GM21737 (cell line): ENCODE data around the gene TTBK2.

Source experiments
- ATAC-seq: cut with Tn5 transposase; IDR thresholded peaks from one replicate; pipeline ENCODE4 v1.9.1; 2021; ENCODE audit warnings: mild to moderate bottlenecking, moderate library complexity; ENCODE audit not compliant: unreplicated experiment

The TTBK2 gene

DNA sequence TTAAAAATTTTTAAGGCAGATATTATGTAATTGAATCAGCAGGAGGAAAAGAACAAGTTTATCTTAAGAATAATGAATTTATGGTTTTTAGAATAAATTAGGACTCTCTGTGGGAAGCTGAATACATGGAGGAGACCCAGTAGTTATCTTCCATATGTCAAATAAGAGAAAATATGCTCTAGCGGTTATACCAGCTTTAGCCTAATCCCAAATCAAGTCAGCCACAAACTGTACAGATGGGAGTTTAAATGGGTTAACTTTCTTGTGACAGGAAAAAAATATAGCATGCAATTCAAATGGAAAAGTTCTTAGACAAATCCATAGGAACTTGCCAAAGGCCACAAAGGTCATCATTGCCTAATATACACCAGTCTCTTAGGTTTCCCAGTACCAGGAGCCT lies 84.3 kb downstream of the TTBK2 start:
- ATAC-seq = no peak

DNA sequence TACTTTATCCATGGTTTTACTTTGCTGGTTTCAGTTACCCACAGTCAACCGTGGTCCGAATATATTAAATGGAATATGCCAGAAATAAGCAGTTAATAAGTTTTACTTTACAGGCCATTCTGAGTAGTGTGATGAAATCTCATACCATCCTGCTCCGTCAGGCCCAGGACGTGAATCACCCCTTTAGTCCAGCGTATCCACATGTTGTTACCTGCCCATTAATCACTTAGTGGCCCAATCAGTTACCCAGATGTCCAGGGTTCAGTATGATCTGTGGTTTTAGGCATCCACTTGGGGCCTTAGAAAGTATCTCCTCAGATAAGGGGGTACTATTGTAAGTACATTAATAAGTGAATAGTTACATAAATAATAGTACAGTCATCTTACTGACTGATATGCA lies 88.0 kb downstream of the TTBK2 start:
- ATAC-seq = no peak

DNA sequence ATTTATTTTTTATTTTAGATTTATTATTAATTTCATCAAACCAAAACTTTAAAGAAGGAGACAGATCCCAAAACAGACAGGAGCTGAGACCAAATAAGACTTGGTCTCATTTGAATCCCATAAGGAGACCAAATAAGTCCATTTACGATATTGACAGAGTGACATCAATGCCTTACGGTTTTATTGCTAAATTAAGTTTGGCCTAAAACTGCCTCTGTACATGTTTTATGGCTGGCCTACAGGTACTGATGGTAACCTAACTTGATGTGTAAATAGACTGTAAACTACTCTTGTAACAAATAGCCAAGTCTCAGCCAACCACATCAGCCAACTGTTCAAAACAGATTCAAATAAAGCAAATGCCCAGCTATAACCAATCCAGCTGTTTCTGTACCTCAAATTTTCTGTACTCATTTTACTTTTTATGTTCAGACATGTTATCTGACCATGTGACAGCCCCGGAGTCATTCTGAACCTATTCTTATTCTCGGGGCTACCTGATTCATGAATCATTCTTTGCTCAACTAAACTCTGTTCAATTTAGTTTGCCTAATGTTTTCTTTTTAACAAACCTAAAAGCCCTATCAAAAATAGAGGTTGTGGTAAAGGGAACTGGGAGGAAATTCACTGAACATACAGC lies 94.2 kb downstream of the TTBK2 start:
- ATAC-seq = no peak

GRCh38 chr15:42825599-42825998 lies 95.0 kb downstream of the TTBK2 start:
- ATAC-seq = no peak

DNA sequence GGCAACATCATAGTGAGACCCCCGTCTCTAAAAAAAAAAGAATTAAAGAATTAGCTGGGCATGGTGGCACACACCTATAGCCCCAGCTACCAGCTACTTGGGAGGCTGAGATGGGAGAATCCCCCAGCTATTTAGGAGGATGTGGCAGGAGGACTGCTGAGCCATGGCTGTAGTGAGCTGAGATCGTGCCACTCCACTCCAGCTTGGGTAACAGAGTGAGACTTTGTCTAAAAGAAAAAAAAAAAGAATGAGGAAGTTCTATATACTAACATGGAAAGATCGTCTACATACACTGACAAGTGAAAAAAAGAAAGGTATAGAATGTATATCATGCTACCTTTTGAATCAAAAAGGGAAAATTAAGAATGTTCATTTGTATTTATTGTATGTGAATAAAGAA lies 99.8 kb downstream of the TTBK2 start:
- no peak for ATAC-seq

DNA sequence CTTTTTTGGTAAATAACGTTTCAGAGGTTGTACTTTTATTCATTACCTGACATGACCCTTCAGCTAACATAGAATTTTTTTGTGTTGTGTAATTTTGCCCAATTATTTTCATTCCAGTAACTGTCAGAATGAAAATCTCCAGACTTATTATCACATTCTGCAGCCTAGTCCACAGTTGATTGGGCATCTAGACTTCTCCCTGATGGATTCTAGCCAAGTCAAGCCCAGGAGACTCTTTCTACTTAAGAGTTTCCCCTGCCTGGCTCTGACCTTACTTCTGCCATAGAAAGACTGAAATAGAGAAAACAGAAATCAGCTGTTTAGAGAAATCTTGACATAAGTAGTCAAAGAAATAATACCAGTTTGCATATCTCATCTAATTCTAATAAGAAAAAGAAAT lies 100.8 kb downstream of the TTBK2 start:
- no peak for ATAC-seq

- ATAC-seq = no peak
These were observed 109.1 kb downstream of the TTBK2 start for GRCh38 chr15:42811433-42811832.

GRCh38 chr15:42808913-42809312 lies 111.7 kb downstream of the TTBK2 start:
- no peak for ATAC-seq

GRCh38 chr15:42805266-42805665 lies 115.3 kb downstream of the TTBK2 start:
- ATAC-seq = no peak

GRCh38 chr15:42804739-42805138 lies 115.8 kb downstream of the TTBK2 start:
- ATAC-seq = no peak

GRCh38 chr15:42803436-42803835 lies 117.1 kb downstream of the TTBK2 start:
- ATAC-seq = no peak

DNA sequence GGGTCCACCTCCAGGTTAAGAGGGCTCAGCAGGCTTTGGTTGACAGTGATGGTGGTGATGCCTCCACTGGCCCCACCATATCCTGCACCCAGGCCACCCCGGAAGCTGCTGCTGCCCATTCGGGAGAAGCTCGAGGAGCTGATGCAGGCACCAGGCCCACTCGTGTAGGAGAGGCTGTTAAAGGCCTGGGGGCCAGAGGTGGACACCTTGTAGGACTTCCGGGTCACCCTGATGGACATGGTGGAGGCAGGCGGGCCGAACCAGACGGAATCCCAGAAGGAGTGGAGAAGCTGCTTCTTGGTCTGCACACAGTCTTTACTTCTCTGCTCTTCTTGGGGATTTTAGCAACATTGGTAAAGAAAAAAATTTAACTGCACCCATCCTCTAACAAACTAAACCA lies 118.4 kb downstream of the TTBK2 start:
- ATAC-seq = no peak

DNA sequence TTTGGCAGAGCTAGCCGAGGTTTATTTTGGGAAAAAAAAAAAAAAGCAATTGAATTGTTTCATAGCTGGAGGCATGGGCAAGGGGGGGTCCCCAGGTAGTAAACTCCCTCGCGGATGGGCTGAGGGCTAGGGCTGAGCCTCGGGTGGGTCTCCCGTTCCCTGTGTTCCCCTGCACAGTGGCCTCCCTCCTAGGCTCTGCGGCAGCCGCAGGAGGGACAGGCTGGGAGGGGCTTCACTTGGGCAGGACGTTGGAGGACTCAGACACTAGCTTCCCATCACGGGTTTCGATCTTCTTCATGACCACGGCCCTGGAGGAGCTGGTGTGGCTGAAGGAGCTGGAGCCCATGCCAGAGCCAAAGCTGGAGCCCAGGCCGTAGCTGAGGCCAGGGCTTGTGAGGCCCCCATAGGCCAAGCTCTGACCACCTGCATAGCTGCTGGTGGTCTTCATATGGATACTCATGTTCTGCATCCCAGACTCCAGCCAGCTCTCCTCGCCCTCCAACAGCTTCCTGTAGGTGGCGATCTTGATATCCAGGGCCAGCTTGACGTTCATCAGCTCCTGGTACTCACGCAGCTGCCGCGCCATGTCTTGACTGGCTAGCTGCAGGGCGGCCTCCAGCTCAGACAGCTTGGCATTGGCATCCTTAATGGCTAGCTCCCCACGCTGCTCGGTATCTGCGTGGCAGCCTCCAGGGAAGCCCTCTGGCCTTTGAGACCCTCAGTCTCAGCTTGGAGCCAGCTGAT lies 119.7 kb downstream of the TTBK2 start:
- no peak for ATAC-seq

- no peak for ATAC-seq
These were observed 121.8 kb downstream of the TTBK2 start for GRCh38 chr15:42798802-42799201.

- ATAC-seq = no peak
These were observed 123.4 kb downstream of the TTBK2 start for GRCh38 chr15:42796955-42797782.

- ATAC-seq = no peak
These were observed 131.9 kb downstream of the TTBK2 start for GRCh38 chr15:42788725-42789124.

DNA sequence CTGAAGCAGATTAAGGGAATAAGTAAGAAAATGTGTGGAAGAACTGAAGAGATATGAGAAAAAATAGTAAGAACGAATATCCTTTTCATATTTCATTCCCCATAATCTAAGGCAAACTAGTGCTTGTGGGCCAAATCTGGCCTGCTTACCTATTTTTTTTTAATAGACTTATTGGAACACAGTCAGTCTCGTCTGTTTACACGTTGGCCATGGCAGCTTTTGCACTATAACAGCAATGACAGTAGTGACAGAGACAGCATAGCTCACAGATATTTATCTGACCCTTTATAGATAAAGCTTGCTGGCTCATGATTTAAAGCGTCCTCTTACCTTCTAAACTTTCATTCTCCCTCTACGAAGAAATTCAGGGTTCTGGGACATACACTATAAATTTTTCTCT lies 133.6 kb downstream of the TTBK2 start:
- ATAC-seq = no peak

GRCh38 chr15:42785569-42785968 lies 135.0 kb downstream of the TTBK2 start:
- ATAC-seq = no peak

DNA sequence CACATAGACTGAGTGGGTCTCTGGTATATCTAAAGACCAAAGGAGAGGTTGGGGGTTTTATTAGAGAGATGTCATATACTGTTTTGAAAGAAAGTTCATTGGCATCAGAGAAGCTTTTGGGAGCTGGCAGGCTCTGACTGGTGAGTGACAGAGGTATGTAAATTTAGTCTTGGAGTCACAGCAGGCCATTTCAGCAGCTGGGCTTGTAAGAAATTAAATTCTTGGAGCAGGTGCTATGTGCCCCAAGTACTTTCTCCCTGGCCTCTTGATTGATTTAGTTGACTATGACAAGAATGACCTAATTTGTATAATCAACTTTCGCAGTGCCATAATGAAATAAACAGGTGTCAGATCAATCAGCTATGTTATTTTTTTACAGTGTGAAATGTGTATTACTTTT lies 135.9 kb downstream of the TTBK2 start:
- no peak for ATAC-seq

- no peak for ATAC-seq
These were observed 137.9 kb downstream of the TTBK2 start for GRCh38 chr15:42782716-42783115.

GRCh38 chr15:42775416-42775815 lies 145.2 kb downstream of the TTBK2 start:
- no peak for ATAC-seq

- ATAC-seq = no peak
These were observed 147.7 kb downstream of the TTBK2 start for GRCh38 chr15:42772901-42773300.
